Measurements from ENCODE around the gene MRO. TPM values are rescaled to one million over a fixed set of nuclear protein-coding genes. Genes with fewer than 3 reads are reported as not detected.
"Not testable (repeated sequence)": the region's sequence is repeated elsewhere in the genome, so short reads cannot be mapped to it uniquely, and the experiment has no call there.

Gene MRO
- total and polyA plus RNA-seq, 2 of the 8 experiments (the other 6 are each of a cell fraction or from before 2014, with no cell fraction given), result 0.65 to 1.0 TPM

DNA sequence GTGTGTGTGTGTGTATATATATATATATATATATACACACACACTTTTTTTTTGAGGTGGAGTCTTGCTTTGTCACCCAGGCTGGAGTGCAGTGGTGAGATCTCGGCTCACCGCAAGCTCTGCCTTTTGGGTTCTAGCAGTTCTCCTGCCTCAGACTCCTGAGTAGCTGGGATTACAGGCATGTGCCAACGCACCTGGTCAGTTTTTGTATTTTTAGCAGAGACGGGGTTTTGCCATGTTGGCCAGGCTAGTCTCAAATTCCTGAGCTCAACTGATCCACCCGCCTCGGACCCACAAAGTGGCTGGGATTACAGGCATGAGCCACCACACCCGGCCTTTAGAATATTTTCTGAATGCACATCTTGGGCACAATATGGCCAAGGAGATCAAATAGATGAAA lies 13.7 kb upstream of the MRO start:
- H3K18ac ChIP-seq (ENCODE audit: extremely low read depth, low read length); H3K27me3 ChIP-seq (replicated peaks in 1 of 4; ENCODE audit: control insufficient read depth in 3 of 4, extremely low read depth in 1 of 4, insufficient read depth in 3 of 4, low read length in 3 of 4); H4K20me1 ChIP-seq (replicated peaks in 1 of 2; ENCODE audit: control insufficient read depth in 1 of 2, insufficient read depth in 2 of 2, low read length in 2 of 2); H4K5ac ChIP-seq (ENCODE audit: insufficient read length, low read depth, low read length); H3K23me2 ChIP-seq (ENCODE audit: low read depth, low read length); H3K4me1 ChIP-seq (replicated peaks in 1 of 4; ENCODE audit: control insufficient read depth in 3 of 4, insufficient read depth in 4 of 4, low read length in 3 of 4); H3K14ac ChIP-seq (ENCODE audit: insufficient read length); H3K4me3 ChIP-seq (ENCODE audit: extremely low read depth in 1 of 4, insufficient read depth in 2 of 4, low read depth in 3 of 4, low read length in 4 of 4); H2BK5ac ChIP-seq (ENCODE audit: low read depth, low read length); H3K4me2 ChIP-seq (ENCODE audit: insufficient read depth in 1 of 2, low read depth in 2 of 2, low read length in 2 of 2); H2BK15ac ChIP-seq (ENCODE audit: low read length); H4K8ac ChIP-seq (ENCODE audit: extremely low read depth, insufficient read depth, low read length); FAIRE-seq; H2AK5ac ChIP-seq (ENCODE audit: low read depth, low read length); H2AFZ ChIP-seq (ENCODE audit: low read length); POLR2A ChIA-PET (ENCODE audit: partially characterized antibody); DNase-seq (ENCODE audit: low read depth in 1 of 2, low spot score in 2 of 2); H3K4ac ChIP-seq (replicated peaks; ENCODE audit: insufficient read length, low read depth, low read length); H3K9ac ChIP-seq (replicated peaks in 1 of 4; ENCODE audit: extremely low read depth in 1 of 4, low read depth in 3 of 4, low read length in 3 of 4); H3K23ac ChIP-seq (ENCODE audit: insufficient read length); H3K79me2 ChIP-seq (ENCODE audit: control insufficient read depth in 1 of 2, insufficient read depth in 2 of 2, low read length in 2 of 2); H3K56ac ChIP-seq (replicated peaks; ENCODE audit: insufficient read length, low read depth, low read length); H2BK20ac ChIP-seq (ENCODE audit: low read length); H3K36me3 ChIP-seq (ENCODE audit: control insufficient read depth in 2 of 4, insufficient read depth in 4 of 4, low read length in 3 of 4); H3K79me1 ChIP-seq (ENCODE audit: low read depth, low read length); H2BK120ac ChIP-seq (replicated peaks; ENCODE audit: low read depth, low read length); H3K9me3 ChIP-seq (ENCODE audit: insufficient read depth in 2 of 2, low read depth in 1 of 2, low read length in 1 of 2); H2BK12ac ChIP-seq (ENCODE audit: low read depth, low read length); H3K27ac ChIP-seq (ENCODE audit: low read depth, low read length); H4K91ac ChIP-seq (replicated peaks; ENCODE audit: insufficient read length, low read length): not testable (repeated sequence)
- WGBS, 2 experiments (ENCODE audit: extremely low coverage in 1 of 2, insufficient coverage in 1 of 2, insufficient read length in 1 of 2, insufficient replicate concordance in 2 of 2, low coverage in 1 of 2, low lambda C conversion rate in 2 of 2, missing lambda C conversion rate in 1 of 2), result 89% methylated on average over 7 of the region's 7 CpGs; no CpG with 5 or more reads in 1 of the 2 experiments
- CTCF ChIA-PET (ENCODE audit: partially characterized antibody), result interaction anchor here (1.0 to 1.3 kb wide), 3 partner anchors 46 to 359 kb away, joined by 3 to 5 read pairs (median 3); partner anchors contain the start of gene ME2
